IMR-90 (cell line): ENCODE measurements around the gene NKAIN2. TPM values are rescaled to one million over a fixed set of nuclear protein-coding genes. Genes with fewer than 3 reads are reported as not detected.

ENCODE experiments used
- ATAC-seq: fragments of 200-7000 bp; cut with Tn5 transposase; 2 replicates; pipeline ENCODE4 v1.9.1; 2020; ENCODE audit warnings: low read depth, mild to moderate bottlenecking, moderate library complexity
- BruUV-seq: library from RNA; stranded (reverse); fragments of 400-500 nt; replicated peaks from 2 replicates; lab custom pipeline; 2021; lab: Mats Ljungman, UMichigan
- CTCF ChIA-PET: fragments of 300-600 bp; formaldehyde crosslinking; extraction: SDS; loops from one replicate; lab custom pipeline; 2021; ENCODE audit warnings: antibody characterized with exemption; lab: Yijun Ruan, JAX
- POLR2A ChIA-PET: fragments of 300-600 bp; sonication (Branson Sonifier 250); formaldehyde crosslinking; loops from one replicate; lab custom pipeline; 2022; ENCODE audit warnings: antibody characterized with exemption; ENCODE audit not compliant: unreplicated experiment; lab: Charles Lee
- DNase-seq: peaks from one replicate; pipeline ENCODE4 v3.0.0; 2013
- H2AFZ ChIP-seq: replicated peaks from 2 replicates; pipeline ENCODE3; 2013; ENCODE audit warnings: low read length, mild to moderate bottlenecking; ENCODE audit not compliant: poor library complexity
- H2AK5ac ChIP-seq: 2 replicates; pipeline ENCODE4 v1.6.1; 2013; ENCODE audit warnings: low read depth, low read length, inconsistent platforms
- H2AK9ac ChIP-seq: replicated peaks from 2 replicates; pipeline ENCODE3; 2013; ENCODE audit warnings: mild to moderate bottlenecking, low read depth, low read length, moderate library complexity; ENCODE audit not compliant: poor library complexity
- H2BK120ac ChIP-seq: 2 replicates; pipeline ENCODE4 v1.6.1; 2013; ENCODE audit warnings: low read depth, low read length, inconsistent platforms
- H2BK15ac ChIP-seq: 3 replicates; pipeline ENCODE4 v1.6.1; 2013; ENCODE audit warnings: low read depth, low read length, inconsistent platforms
- H2BK20ac ChIP-seq: 2 replicates; pipeline ENCODE4 v1.6.1; 2013; ENCODE audit warnings: low read depth, mild to moderate bottlenecking, inconsistent platforms, low read length, moderate library complexity
- H2BK5ac ChIP-seq: 2 replicates; pipeline ENCODE4 v1.6.1; 2013; ENCODE audit warnings: mild to moderate bottlenecking, low read depth, low read length, inconsistent platforms; ENCODE audit not compliant: poor library complexity, severe bottlenecking
- H3K14ac ChIP-seq: replicated peaks from 2 replicates; pipeline ENCODE4 v1.6.1; 2013; ENCODE audit warnings: low read depth, low read length, inconsistent platforms
- H3K18ac ChIP-seq: 2 replicates; pipeline ENCODE4 v1.6.1; 2013; ENCODE audit warnings: low read depth, low read length, control low read depth
- H3K23ac ChIP-seq: 2 replicates; pipeline ENCODE4 v1.6.1; 2013; ENCODE audit warnings: low read depth, low read length, inconsistent platforms
- H3K27ac ChIP-seq: 2 replicates; pipeline ENCODE4 v1.5.1; 2013; ENCODE audit warnings: mild to moderate bottlenecking, control low read depth, low read length; ENCODE audit not compliant: insufficient read depth
- H3K27me3 ChIP-seq: 2 replicates; pipeline ENCODE4 v1.6.1; 2013; ENCODE audit warnings: low read length; ENCODE audit not compliant: control insufficient read depth, insufficient read depth
- H3K36me3 ChIP-seq: 2 replicates; pipeline ENCODE4 v1.6.1; 2013; ENCODE audit warnings: low read length, mixed read lengths; ENCODE audit not compliant: control insufficient read depth, insufficient read depth
- H3K4ac ChIP-seq: 2 replicates; pipeline ENCODE4 v1.6.1; 2013; ENCODE audit warnings: low read depth, low read length, inconsistent platforms
- H3K4me1 ChIP-seq: 2 replicates; pipeline ENCODE4 v1.6.1; 2013; ENCODE audit warnings: low read length, mixed read lengths; ENCODE audit not compliant: control insufficient read depth, insufficient read depth
- H3K4me2 ChIP-seq: 2 replicates; pipeline ENCODE4 v1.6.1; 2013; ENCODE audit warnings: low read depth, mild to moderate bottlenecking, control low read depth, low read length, moderate library complexity
- H3K4me3 ChIP-seq: 2 replicates; pipeline ENCODE4 v1.5.1; 2013; ENCODE audit warnings: low read depth, mild to moderate bottlenecking, control low read depth, low read length, moderate library complexity; ENCODE audit not compliant: insufficient read depth
- H3K56ac ChIP-seq: 2 replicates; pipeline ENCODE4 v1.6.1; 2013; ENCODE audit warnings: low read length, inconsistent platforms; ENCODE audit not compliant: insufficient read depth; ENCODE audit errors: extremely low read depth
- H3K79me1 ChIP-seq, 2 experiments: 2 replicates each; pipeline ENCODE4 v1.6.1; 2013; ENCODE audit warnings: low read length in 2 of 2, inconsistent platforms in 1 of 2, low read depth in 1 of 2
- H3K9ac ChIP-seq: 2 replicates; pipeline ENCODE4 v1.6.1; 2013; ENCODE audit warnings: low read depth, low read length, control low read depth
- H3K9me1 ChIP-seq: 2 replicates; pipeline ENCODE4 v1.6.1; 2013; ENCODE audit warnings: low read length, inconsistent platforms; ENCODE audit not compliant: insufficient read depth
- H3K9me3 ChIP-seq: 2 replicates; pipeline ENCODE4 v1.6.1; 2013; ENCODE audit warnings: low read length; ENCODE audit not compliant: control insufficient read depth, insufficient read depth
- H4K20me1 ChIP-seq: 2 replicates; pipeline ENCODE4 v1.6.1; 2013; ENCODE audit warnings: low read length, inconsistent platforms; ENCODE audit not compliant: insufficient read depth
- H4K5ac ChIP-seq: 2 replicates; pipeline ENCODE4 v1.6.1; 2013; ENCODE audit warnings: mild to moderate bottlenecking, low read depth, low read length, control low read depth
- H4K8ac ChIP-seq, 2 experiments: 2 replicates each; pipeline ENCODE4 v1.6.1; 2013; ENCODE audit warnings: low read depth in 2 of 2, low read length in 2 of 2, control low read depth in 1 of 2, inconsistent platforms in 1 of 2
- H4K91ac ChIP-seq: 2 replicates; pipeline ENCODE4 v1.6.1; 2013; ENCODE audit warnings: low read depth, low read length, inconsistent platforms; ENCODE audit not compliant: insufficient read depth
- BHLHE40 ChIP-seq: fragments of 150-350 bp; IDR thresholded peaks from 2 replicates; pipeline ENCODE4 v1.6.1; 2016; ENCODE audit warnings: mild to moderate bottlenecking, low read depth, low read length
- CEBPB ChIP-seq: IDR thresholded peaks from 2 replicates; pipeline ENCODE4 v1.6.1; 2012; ENCODE audit warnings: low read depth, low read length, improper control_type of control experiment
- CHD1 ChIP-seq: IDR thresholded peaks from 2 replicates; pipeline ENCODE4 v1.6.1; 2012; ENCODE audit warnings: low read depth, low read length, improper control_type of control experiment
- FOS ChIP-seq: fragments of 150-350 bp; IDR thresholded peaks from 2 replicates; pipeline ENCODE4 v1.6.1; 2016; ENCODE audit warnings: low read depth, low read length
- MAFK ChIP-seq: IDR thresholded peaks from 2 replicates; pipeline ENCODE4 v1.6.1; 2012; ENCODE audit warnings: low read depth, low read length, improper control_type of control experiment
- MAZ ChIP-seq: IDR thresholded peaks from 2 replicates; pipeline ENCODE4 v1.6.1; 2012; ENCODE audit warnings: low read depth, mild to moderate bottlenecking, low read length, improper control_type of control experiment, moderate library complexity, borderline replicate concordance
- MXI1 ChIP-seq: IDR thresholded peaks from 2 replicates; pipeline ENCODE4 v1.6.1; 2012; ENCODE audit warnings: low read depth, mild to moderate bottlenecking, low read length, moderate library complexity, borderline replicate concordance
- NFE2L2 ChIP-seq: fragments of 150-350 bp; IDR thresholded peaks from 2 replicates; pipeline ENCODE4 v1.6.1; 2016; ENCODE audit warnings: low read depth, mild to moderate bottlenecking, low read length
- POLR2A ChIP-seq: IDR thresholded peaks from 2 replicates; pipeline ENCODE4 v1.6.1; 2012; ENCODE audit warnings: mild to moderate bottlenecking, low read depth, low read length
- RAD21 ChIP-seq: IDR thresholded peaks from 2 replicates; pipeline ENCODE4 v1.6.1; 2012; ENCODE audit warnings: low read length, improper control_type of control experiment
- RCOR1 ChIP-seq: IDR thresholded peaks from 2 replicates; pipeline ENCODE4 v1.6.1; 2012; ENCODE audit warnings: mild to moderate bottlenecking, low read length, improper control_type of control experiment; ENCODE audit not compliant: insufficient replicate concordance
- RFX5 ChIP-seq: IDR thresholded peaks from 2 replicates; pipeline ENCODE4 v1.8.0; 2012; ENCODE audit warnings: low read depth, mild to moderate bottlenecking, low read length, moderate library complexity
- SMC3 ChIP-seq: fragments of 150-350 bp; IDR thresholded peaks from 2 replicates; pipeline ENCODE4 v1.6.1; 2016; ENCODE audit warnings: low read depth, mild to moderate bottlenecking, antibody characterized with exemption, low read length, moderate library complexity
- WGBS, 2 experiments: methylation state at CpG; one replicate each; pipeline versions ENCODE4 v1.1.5 to v1.1.7; 2013; ENCODE audit warnings: missing lambda C conversion rate in 2 of 2; ENCODE audit not compliant: insufficient read length in 1 of 2; ENCODE audit errors: extremely low coverage in 2 of 2; 5-methylcytosine and 5-hydroxymethylcytosine counted together
- dilution Hi-C: fragments of 300-500 bp; cut with HindIII; formaldehyde crosslinking; loops from one replicate; pipeline ENCODE4 v1.14.3; 2018; ENCODE audit warnings: low sequenced_read_pairs; ENCODE audit not compliant: unreplicated experiment
- in situ Hi-C: fragments of 300-500 bp; cut with MboI; formaldehyde crosslinking; loops from 3 replicates; pipeline ENCODE4 v1.14.3; 2019; ENCODE audit warnings: low sequenced_read_pairs, inconsistent platforms, mixed read lengths
- intact Hi-C: fragments of 100-400 bp; cut with micrococcal nuclease; formaldehyde crosslinking; loops from 2 replicates; pipeline ENCODE4 v1.10.0; 2022
- polyA plus RNA-seq, 3 experiments: library from polyadenylated mRNA; depleted of rRNA; stranded (reverse); fragments of >200 nt; gene quantifications; 2 replicates each; pipeline ENCODE4 v1.2.3, GENCODE V29; 2012; ENCODE audit warnings: low replicate concordance in 1 of 3
- total RNA-seq: library from RNA; depleted of rRNA; stranded (reverse); fragments of >200 nt; gene quantifications from 2 replicates; pipeline ENCODE4 v1.2.3, GENCODE V29; 2012
- TF ChIP-seq, protein P1 (sequence below): fragments of 150-350 bp; IDR thresholded peaks from 2 replicates; pipeline ENCODE4 v1.6.1; 2017; ENCODE audit warnings: mild to moderate bottlenecking, antibody characterized with exemption, low read length, low read depth
- TF ChIP-seq, protein P2 (sequence below): conservative IDR thresholded peaks from 2 replicates; pipeline ENCODE4 v1.5.1; 2012; ENCODE audit warnings: mild to moderate bottlenecking, low read depth, low read length, improper control_type of control experiment
- TF ChIP-seq, protein P3 (sequence below): fragments of 150-350 bp; IDR thresholded peaks from 2 replicates; pipeline ENCODE4 v1.6.1; 2016; ENCODE audit warnings: low read depth, mild to moderate bottlenecking, low read length, moderate library complexity, borderline replicate concordance

NKAIN2 gene
- total and polyA plus RNA-seq, 2 of the 4 experiments (the other 2 are of a cell fraction), result not detected

DNA sequence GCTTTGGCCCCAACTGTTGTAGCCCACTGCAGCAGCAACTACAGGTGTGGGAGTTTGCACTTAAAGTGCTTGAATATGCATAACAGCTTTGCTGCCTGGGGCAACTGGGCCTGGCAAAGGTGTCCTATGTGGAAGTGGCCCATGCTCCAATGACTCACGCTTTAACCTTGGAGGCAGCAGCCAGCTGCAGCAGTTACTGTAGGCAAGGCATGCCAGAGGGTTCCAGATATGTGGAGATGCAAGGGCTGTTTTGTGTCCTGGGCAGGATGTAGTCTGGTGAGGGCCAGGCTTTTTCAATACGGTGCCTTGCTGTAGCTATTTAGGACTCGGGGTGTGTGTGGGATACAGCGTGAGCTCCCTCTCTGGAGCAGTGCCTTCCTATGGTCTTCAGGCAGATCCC, 150.3 kb downstream of the NKAIN2 start:
- Histone ChIP-seq H3K27me3 (no peaks in the 10 kb centered on the region), H3K9ac (no peak overlapping the region), H2BK5ac (no peak overlapping the region), H2BK120ac (no peak overlapping the region), H3K4me1 (no peaks in the 10 kb centered on the region), H3K9me3 (peaks cover 2% of the 10 kb centered on the region; the same call in 1 of the 2 replicates), H3K4ac (no peak overlapping the region), H3K4me3 (no peak overlapping the region), H2AK9ac (no peak overlapping the region), H4K5ac (no peak overlapping the region), H3K23ac (no peak overlapping the region), H3K79me1 (no peaks in the 10 kb centered on the region), H4K20me1 (no peaks in the 10 kb centered on the region), H3K36me3 (no peaks in the 10 kb centered on the region), H4K8ac (no peak overlapping the region), H3K9me1 (no peaks in the 10 kb centered on the region), H3K18ac (no peak overlapping the region), H4K91ac (no peak overlapping the region), H3K4me2 (no peak overlapping the region), H3K14ac (no peak overlapping the region), H3K27ac (no peak overlapping the region), H2AFZ (no peak overlapping the region), H3K56ac (no peak overlapping the region), H2BK20ac (no peak overlapping the region), H2AK5ac (no peak overlapping the region), H2BK15ac (no peak overlapping the region)
- no TSS peak for BruUV-seq
- ATAC-seq (no peak), DNase-seq (no peak)
- intact Hi-C loops (no loop called here), in situ Hi-C loops (no loop called here), dilution Hi-C loops (no loop called here)
- POLR2A ChIA-PET, result no interaction called here
- CTCF ChIA-PET, result no interaction called here
- WGBS, 2 experiments, result 85% methylated on average over 2 of the region's 4 CpGs; no CpG with 5 or more reads in 1 of the 2 experiments
- TF ChIP-seq FOS (no peak), MAZ (no peak), POLR2A (no peak), CEBPB (no peak), RFX5 (no peak), BHLHE40 (no peak), RCOR1 (no peak), NFE2L2 (no peak), RAD21 (no peak), MAFK (no peak), MXI1 (no peak), SMC3 (no peak), CHD1 (no peak)
- TF ChIP-seq, protein P1, sequence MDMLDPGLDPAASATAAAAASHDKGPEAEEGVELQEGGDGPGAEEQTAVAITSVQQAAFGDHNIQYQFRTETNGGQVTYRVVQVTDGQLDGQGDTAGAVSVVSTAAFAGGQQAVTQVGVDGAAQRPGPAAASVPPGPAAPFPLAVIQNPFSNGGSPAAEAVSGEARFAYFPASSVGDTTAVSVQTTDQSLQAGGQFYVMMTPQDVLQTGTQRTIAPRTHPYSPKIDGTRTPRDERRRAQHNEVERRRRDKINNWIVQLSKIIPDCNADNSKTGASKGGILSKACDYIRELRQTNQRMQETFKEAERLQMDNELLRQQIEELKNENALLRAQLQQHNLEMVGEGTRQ, result no peak
- TF ChIP-seq, protein P2, sequence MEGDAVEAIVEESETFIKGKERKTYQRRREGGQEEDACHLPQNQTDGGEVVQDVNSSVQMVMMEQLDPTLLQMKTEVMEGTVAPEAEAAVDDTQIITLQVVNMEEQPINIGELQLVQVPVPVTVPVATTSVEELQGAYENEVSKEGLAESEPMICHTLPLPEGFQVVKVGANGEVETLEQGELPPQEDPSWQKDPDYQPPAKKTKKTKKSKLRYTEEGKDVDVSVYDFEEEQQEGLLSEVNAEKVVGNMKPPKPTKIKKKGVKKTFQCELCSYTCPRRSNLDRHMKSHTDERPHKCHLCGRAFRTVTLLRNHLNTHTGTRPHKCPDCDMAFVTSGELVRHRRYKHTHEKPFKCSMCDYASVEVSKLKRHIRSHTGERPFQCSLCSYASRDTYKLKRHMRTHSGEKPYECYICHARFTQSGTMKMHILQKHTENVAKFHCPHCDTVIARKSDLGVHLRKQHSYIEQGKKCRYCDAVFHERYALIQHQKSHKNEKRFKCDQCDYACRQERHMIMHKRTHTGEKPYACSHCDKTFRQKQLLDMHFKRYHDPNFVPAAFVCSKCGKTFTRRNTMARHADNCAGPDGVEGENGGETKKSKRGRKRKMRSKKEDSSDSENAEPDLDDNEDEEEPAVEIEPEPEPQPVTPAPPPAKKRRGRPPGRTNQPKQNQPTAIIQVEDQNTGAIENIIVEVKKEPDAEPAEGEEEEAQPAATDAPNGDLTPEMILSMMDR, result no peak
- TF ChIP-seq, protein P3, sequence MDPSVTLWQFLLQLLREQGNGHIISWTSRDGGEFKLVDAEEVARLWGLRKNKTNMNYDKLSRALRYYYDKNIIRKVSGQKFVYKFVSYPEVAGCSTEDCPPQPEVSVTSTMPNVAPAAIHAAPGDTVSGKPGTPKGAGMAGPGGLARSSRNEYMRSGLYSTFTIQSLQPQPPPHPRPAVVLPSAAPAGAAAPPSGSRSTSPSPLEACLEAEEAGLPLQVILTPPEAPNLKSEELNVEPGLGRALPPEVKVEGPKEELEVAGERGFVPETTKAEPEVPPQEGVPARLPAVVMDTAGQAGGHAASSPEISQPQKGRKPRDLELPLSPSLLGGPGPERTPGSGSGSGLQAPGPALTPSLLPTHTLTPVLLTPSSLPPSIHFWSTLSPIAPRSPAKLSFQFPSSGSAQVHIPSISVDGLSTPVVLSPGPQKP, result no peak
